Adipocyte (in vitro differentiated cells): ENCODE data around the gene KRTAP10-9.
"Not testable (repeated sequence)": the region's sequence is repeated elsewhere in the genome, so short reads cannot be mapped to it uniquely, and the experiment has no call there.

Experiments
- DNase-seq: peaks from one replicate; pipeline ENCODE4 v3.0.0-alpha.2; 2015; ENCODE audit warnings: low read depth
- H3K27me3 ChIP-seq: replicated peaks from 2 replicates; pipeline ENCODE4 v1.7.0; 2013; ENCODE audit warnings: mild to moderate bottlenecking, low read length, moderate library complexity; ENCODE audit not compliant: control insufficient read depth, insufficient read depth
- H3K36me3 ChIP-seq: 2 replicates; pipeline ENCODE4 v1.7.0; 2013; ENCODE audit warnings: low read length, mild to moderate bottlenecking, moderate library complexity; ENCODE audit not compliant: control insufficient read depth, insufficient read depth, severe bottlenecking
- H3K4me1 ChIP-seq: 2 replicates; pipeline ENCODE4 v1.7.0; 2013; ENCODE audit warnings: mild to moderate bottlenecking, low read length, moderate library complexity; ENCODE audit not compliant: control insufficient read depth, insufficient read depth
- H3K4me3 ChIP-seq: 2 replicates; pipeline ENCODE4 v1.7.0; 2013; ENCODE audit warnings: mild to moderate bottlenecking, low read length, moderate library complexity
- H3K9ac ChIP-seq: 2 replicates; pipeline ENCODE4 v1.7.0; 2013; ENCODE audit warnings: mild to moderate bottlenecking, low read length, moderate library complexity
- H3K9me3 ChIP-seq: 2 replicates; pipeline ENCODE4 v1.7.0; 2013; ENCODE audit warnings: mild to moderate bottlenecking, low read length, moderate library complexity; ENCODE audit not compliant: control insufficient read depth

The KRTAP10-9 gene

GRCh38 chr21:44599264-44600029 lies 27.4 kb upstream of the KRTAP10-9 start:
- H3K4me1 ChIP-seq = no peaks in the 10 kb centered on the region
- H3K36me3 ChIP-seq = no peaks in the 10 kb centered on the region
- H3K27me3 ChIP-seq = peaks cover 27% of the 10 kb centered on the region
- H3K9ac ChIP-seq = no peak overlapping the region
- no peak for DNase-seq
- no peak overlapping the region for H3K4me3 ChIP-seq
- peaks cover 8% of the 10 kb centered on the region for H3K9me3 ChIP-seq

- not testable (repeated sequence) for H3K4me1 ChIP-seq, DNase-seq, H3K9ac ChIP-seq, H3K9me3 ChIP-seq, H3K4me3 ChIP-seq, H3K36me3 ChIP-seq
- H3K27me3 ChIP-seq = peaks cover 22% of the 10 kb centered on the region
These were observed 26.5 kb upstream of the KRTAP10-9 start, which contains the start of gene KRTAP10-7 for GRCh38 chr21:44600118-44600978. TSS of gene KRTAP10-7 (plus strand) at chr21:44600597. CDS start at chr21:44600622, 25 bp downstream.

DNA sequence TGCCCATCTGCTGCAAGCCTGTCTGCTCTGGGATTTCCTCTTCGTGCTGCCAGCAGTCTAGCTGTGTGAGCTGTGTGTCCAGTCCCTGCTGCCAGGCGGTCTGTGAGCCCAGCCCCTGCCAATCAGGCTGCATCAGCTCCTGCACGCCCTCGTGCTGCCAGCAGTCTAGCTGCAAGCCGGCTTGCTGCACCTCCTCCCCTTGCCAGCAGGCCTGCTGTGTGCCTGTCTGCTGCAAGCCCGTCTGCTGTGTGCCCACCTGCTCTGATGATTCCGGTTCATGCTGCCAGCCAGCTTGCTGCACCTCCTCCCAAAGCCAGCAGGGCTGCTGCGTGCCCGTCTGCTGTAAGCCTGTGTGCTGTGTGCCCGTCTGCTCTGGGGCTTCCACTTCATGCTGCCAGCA lies 25.8 kb upstream of the KRTAP10-9 start:
- H3K4me1 ChIP-seq, H3K9ac ChIP-seq, DNase-seq, H3K9me3 ChIP-seq, H3K36me3 ChIP-seq, H3K4me3 ChIP-seq: not testable (repeated sequence)
- peaks cover 16% of the 10 kb centered on the region for H3K27me3 ChIP-seq

GRCh38 chr21:44601596-44602462 lies 25.1 kb upstream of the KRTAP10-9 start:
- DNase-seq = no peak
- H3K9me3 ChIP-seq = peaks cover 13% of the 10 kb centered on the region

GRCh38 chr21:44602463-44602850 lies 24.4 kb upstream of the KRTAP10-9 start:
- Histone ChIP-seq H3K27me3 (peaks cover 14% of the 10 kb centered on the region), H3K9me3 (peaks cover 13% of the 10 kb centered on the region), H3K9ac (no peak overlapping the region), H3K4me3 (no peak overlapping the region), H3K4me1 (no peaks in the 10 kb centered on the region), H3K36me3 (no peaks in the 10 kb centered on the region)
- DNase-seq = no peak

More at GRCh38 chr21:44601596-44602462, 25.1 kb upstream of the KRTAP10-9 start:
- Histone ChIP-seq H3K4me3 (no peak overlapping the region), H3K36me3 (no peaks in the 10 kb centered on the region), H3K27me3 (peaks cover 14% of the 10 kb centered on the region), H3K4me1 (no peaks in the 10 kb centered on the region), H3K9ac (no peak overlapping the region)

- Histone ChIP-seq H3K27me3 (peaks cover 10% of the 10 kb centered on the region), H3K4me3 (no peak overlapping the region), H3K4me1 (no peaks in the 10 kb centered on the region), H3K36me3 (no peaks in the 10 kb centered on the region), H3K9ac (no peak overlapping the region), H3K9me3 (peaks cover 11% of the 10 kb centered on the region)
- DNase-seq = no peak
These were observed 23.6 kb upstream of the KRTAP10-9 start for GRCh38 chr21:44603109-44603875.

- H3K9me3 ChIP-seq = peaks cover 8% of the 10 kb centered on the region
- H3K9ac ChIP-seq = no peak overlapping the region
- peaks cover 10% of the 10 kb centered on the region for H3K27me3 ChIP-seq
- DNase-seq = no peak
- H3K4me1 ChIP-seq = no peaks in the 10 kb centered on the region
- no peak overlapping the region for H3K4me3 ChIP-seq
- no peaks in the 10 kb centered on the region for H3K36me3 ChIP-seq
These were observed 23.0 kb upstream of the KRTAP10-9 start for GRCh38 chr21:44603911-44604310.

DNA sequence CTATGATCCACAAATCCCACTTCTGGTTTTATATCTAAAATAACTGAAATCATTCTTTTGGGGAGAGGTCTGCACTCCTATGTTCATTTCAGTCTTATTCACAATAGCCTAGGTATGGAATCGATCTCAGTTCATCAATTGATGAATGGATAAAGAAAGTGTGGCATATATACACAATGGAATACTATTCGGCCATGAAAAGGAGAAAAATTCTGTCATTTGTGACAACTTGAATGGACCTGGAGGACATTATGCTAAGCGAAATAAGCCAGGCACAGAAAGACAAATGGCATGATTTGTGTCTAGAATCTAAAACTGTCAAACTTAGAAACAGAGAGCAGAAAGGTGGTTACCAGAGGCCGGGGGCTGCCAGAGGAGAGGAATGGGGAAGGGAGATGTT lies 20.4 kb upstream of the KRTAP10-9 start:
- Histone ChIP-seq H3K9me3 (peaks cover 22% of the 10 kb centered on the region), H3K36me3 (no peaks in the 10 kb centered on the region), H3K27me3 (peaks cover 8% of the 10 kb centered on the region), H3K4me1 (no peaks in the 10 kb centered on the region), H3K9ac (no peak overlapping the region), H3K4me3 (no peak overlapping the region)
- no peak for DNase-seq

DNA sequence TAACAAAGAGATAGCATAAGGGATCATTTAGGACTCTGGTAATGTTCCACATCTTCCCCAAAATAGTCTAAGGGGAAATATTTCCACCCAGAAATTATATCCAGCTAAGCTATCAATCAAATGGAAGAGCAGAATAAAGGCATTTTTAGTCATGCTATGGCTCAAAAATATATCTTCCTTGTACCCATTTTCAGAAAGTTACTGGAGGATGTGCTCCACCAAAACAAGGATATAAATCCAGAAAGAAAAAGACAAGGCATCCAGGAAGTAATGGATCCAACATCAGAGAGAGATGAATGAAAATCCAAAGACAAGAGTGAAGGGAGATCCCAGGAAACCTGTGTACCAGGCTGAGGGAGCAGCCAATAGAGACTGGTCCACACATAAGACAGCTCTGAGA lies 17.7 kb upstream of the KRTAP10-9 start:
- H3K27me3 ChIP-seq = no peaks in the 10 kb centered on the region
- peaks cover 27% of the 10 kb centered on the region for H3K9me3 ChIP-seq

GRCh38 chr21:44610157-44610843 lies 16.6 kb upstream of the KRTAP10-9 start:
- H3K27me3 ChIP-seq, H3K9ac ChIP-seq, H3K4me3 ChIP-seq, H3K36me3 ChIP-seq, H3K4me1 ChIP-seq, DNase-seq: not testable (repeated sequence)
- H3K9me3 ChIP-seq = peaks cover 24% of the 10 kb centered on the region

More for the DNA sequence above, 17.7 kb upstream of the KRTAP10-9 start:
- no peak for DNase-seq
- no peak overlapping the region for H3K9ac ChIP-seq
- H3K4me1 ChIP-seq = no peaks in the 10 kb centered on the region
- H3K36me3 ChIP-seq = no peaks in the 10 kb centered on the region
- no peak overlapping the region for H3K4me3 ChIP-seq
